H1 (cell line): Measurements from ENCODE around the gene PIP4K2C. TPM values are rescaled to one million over a fixed set of nuclear protein-coding genes. Genes with fewer than 3 reads are reported as not detected.

Experiments
- CHD7 ChIP-seq: fragments of 300-600 bp; sonication (generic); IDR thresholded peaks from 2 replicates; pipeline ENCODE4 v1.7.1; 2012; ENCODE audit warnings: low read length, moderate library complexity, mild to moderate bottlenecking, inconsistent platforms; ENCODE audit not compliant: insufficient replicate concordance
- CTBP2 ChIP-seq: IDR thresholded peaks from 2 replicates; pipeline ENCODE4 v1.7.0; 2011; ENCODE audit warnings: borderline replicate concordance, mild to moderate bottlenecking, moderate library complexity, mixed read lengths, low read length; ENCODE audit not compliant: insufficient read depth, insufficient read length
- NRF1 ChIP-seq: IDR thresholded peaks from 2 replicates; pipeline ENCODE4 v1.6.1; 2011; ENCODE audit warnings: mild to moderate bottlenecking, low read depth, low read length, improper control_type of control experiment
- POLR2AphosphoS5 ChIP-seq: IDR thresholded peaks from 2 replicates; pipeline ENCODE4 v1.6.1; 2011; ENCODE audit warnings: low read depth, low read length
- polyA plus RNA-seq, 7 experiments: library from polyadenylated mRNA; depleted of rRNA in 3 of 7; stranded (reverse) in 5 of 7; unstranded in 2 of 7; fragments of >200 nt in 5 of 7; fragments of 200-250 nt in 2 of 7; gene quantifications; 1 replicate in 5 of 7; 2 replicates in 1 of 7; 4 replicates in 1 of 7; pipeline versions ENCODE4 v1.2.1 to v1.2.3, GENCODE V29; 2011 to 2013; ENCODE audit warnings: missing spikeins in 2 of 7, mixed read lengths in 2 of 7
- total RNA-seq: library from RNA; stranded (reverse); fragmentation: NEBNext Ultra II Directional; extraction: Animal tissue kit (Norgen Biotek cat#: 25700); gene quantifications from 2 replicates; pipeline ENCODE4 v1.2.1, GENCODE V29; 2021

PIP4K2C gene
- total and polyA plus RNA-seq, 2 of the 8 experiments (the other 6 are each of a cell fraction or from before 2014, with no cell fraction given) = 25.0 to 27.1 TPM

GRCh38 chr12:57602544-57602943 lies 11.6 kb downstream of the PIP4K2C start (continued):
- TF ChIP-seq CHD7 = no peak
- no peak for TF ChIP-seq NRF1
- TF ChIP-seq CTBP2 = no peak
- no peak for TF ChIP-seq POLR2AphosphoS5
